HG03565 (cell line): Measurements from ENCODE around the gene GPC5.
"Not testable (repeated sequence)": the region's sequence is repeated elsewhere in the genome, so short reads cannot be mapped to it uniquely, and the experiment has no call there.

Experiments used
- ATAC-seq: cut with Tn5 transposase; IDR thresholded peaks from one replicate; pipeline ENCODE4 v1.9.1; 2021; ENCODE audit warnings: mild to moderate bottlenecking, moderate library complexity; ENCODE audit not compliant: unreplicated experiment

GPC5 gene

DNA sequence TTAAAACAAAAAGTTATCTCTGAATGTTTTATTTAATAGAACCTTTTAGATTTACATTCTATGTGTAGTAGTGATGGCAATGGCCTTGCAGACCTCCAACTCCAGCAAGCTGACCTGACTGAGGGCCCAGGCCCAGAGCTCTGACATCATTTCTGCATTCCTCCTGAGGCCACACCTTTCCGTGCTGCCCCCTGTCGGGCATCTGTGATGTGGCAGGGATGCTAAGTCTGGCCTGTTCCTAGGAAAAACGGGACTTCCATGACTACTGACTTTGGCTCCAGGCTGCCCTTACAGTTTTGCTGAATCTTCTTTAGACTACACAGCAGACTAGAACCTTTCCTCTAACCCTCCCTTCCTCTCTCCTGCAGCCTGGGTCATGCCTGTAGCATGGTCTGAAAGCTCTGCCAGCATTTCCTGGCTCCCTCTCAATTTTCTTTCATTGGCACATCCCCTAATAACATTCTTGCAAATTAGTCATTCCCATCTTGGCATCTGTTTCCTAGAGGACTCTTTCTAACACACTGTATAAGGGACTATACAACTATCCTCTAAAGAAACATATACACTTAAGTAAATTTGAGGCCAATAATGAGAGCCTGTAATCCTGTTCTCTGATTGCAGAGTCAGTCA lies 249.1 kb downstream of the GPC5 start:
- ATAC-seq: peak; percentile 63

DNA sequence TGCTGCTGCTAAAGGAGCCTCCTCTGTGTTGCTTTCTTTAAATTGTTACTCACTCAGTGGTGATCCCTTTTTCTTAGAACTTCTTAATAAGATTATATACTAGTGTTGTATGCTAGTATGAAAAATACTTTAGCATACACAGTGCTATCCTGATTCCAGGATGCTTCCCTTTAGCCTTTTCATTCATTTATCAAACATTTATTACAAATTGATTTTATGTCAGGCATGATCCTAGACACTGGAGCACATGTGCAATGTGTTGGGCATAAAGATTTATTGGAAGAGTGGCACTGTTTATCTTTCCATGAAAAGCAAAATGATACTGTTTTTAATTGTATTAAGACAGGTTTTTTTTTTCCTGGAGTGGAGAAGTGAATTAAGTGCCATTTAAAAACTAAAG lies 249.6 kb downstream of the GPC5 start:
- ATAC-seq: no peak

DNA sequence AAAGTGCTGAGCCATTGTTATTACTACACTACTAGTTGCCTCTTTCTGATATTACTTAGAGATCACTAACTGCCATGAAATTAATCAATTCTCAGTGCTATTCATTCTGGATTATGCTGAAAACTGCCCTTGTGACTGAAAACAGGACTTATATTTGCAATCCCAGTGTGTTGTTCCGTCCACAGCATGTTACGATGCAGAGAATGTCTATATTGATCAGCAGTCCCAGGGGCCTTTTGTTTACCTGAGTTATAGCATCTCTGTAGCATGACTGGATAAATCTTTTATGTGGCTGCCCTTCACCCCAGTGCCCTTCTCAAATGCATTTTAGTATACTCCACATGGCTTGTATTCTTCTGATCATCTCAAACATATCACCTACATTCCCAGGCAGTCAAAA lies 251.0 kb downstream of the GPC5 start:
- ATAC-seq: no peak

DNA sequence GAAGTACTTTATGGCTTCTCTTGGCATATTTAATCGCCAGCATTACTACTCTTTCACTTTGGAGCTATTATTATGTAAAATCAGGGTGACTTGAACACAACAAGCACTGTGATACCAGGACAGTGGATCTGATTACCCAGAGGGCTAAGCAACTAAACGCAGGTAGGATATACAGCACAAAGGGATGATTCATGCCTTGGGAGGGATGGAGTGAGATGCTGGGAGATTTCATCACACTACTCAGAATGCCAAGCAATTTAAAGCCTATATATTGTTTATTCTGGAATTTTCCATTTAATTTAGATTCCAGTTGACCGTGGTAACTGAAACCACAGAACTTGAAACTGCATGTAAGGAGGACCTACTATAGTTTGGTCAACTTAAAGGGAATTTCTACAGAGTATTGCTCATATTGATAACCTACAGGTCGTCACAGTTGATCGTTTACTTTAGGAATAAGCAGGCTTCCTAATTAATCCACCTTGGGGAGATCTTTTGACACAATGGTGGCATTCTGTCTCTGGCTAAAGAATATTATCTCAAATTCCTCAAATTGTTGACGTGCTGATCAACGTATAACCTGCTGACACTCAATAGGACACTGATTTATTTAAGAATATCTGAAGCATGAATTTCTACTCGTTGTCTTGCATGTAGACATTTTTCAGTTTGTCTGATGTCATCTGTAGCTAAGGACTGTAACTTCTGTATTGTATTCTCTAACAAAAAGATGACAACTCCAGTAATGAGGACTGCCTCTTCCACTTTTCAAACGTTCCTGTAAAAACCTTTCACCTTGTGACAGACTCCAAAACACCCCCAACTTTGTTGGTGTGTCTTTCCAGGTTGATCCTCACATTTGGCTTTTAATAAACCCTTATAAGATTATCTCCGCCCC lies 254.2 kb downstream of the GPC5 start:
- no peak for ATAC-seq

DNA sequence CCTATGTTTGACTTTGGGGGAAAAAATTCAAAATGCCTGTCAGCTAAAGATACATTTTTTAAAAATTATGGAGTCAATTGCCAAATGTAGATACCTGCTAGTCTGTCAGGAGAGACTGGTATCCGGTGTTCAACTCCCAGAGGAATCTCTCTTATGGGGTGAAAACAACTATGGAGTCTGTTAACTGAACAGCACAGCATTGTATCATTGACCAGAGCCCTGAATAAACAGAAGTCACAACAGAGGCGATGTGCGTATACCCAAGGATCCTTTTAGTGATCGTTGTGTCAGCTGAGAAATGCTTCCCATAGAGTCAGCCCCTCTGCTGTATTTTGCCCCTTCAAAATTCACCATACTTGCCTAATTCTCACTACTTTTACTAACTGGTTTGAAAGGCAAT lies 257.3 kb downstream of the GPC5 start:
- no peak for ATAC-seq

DNA sequence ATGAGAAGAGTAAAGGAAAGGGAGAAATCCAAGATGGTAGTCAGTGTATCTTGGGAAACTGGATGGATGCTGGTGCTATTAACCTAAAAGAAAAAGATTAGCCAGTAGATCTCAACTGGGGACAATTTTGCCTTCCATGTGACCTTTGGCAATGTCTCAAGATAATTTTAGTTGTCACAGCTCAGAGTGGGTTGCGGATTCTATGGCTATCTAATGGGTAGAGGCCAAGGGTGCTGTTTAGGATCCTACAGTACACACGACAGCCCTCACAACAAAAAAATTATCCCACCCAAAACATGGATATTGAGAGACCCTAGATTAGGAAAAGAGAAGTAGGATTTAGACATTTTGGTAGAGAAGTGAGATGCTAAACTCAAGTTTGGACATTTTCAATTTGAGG lies 258.9 kb downstream of the GPC5 start:
- ATAC-seq: no peak

DNA sequence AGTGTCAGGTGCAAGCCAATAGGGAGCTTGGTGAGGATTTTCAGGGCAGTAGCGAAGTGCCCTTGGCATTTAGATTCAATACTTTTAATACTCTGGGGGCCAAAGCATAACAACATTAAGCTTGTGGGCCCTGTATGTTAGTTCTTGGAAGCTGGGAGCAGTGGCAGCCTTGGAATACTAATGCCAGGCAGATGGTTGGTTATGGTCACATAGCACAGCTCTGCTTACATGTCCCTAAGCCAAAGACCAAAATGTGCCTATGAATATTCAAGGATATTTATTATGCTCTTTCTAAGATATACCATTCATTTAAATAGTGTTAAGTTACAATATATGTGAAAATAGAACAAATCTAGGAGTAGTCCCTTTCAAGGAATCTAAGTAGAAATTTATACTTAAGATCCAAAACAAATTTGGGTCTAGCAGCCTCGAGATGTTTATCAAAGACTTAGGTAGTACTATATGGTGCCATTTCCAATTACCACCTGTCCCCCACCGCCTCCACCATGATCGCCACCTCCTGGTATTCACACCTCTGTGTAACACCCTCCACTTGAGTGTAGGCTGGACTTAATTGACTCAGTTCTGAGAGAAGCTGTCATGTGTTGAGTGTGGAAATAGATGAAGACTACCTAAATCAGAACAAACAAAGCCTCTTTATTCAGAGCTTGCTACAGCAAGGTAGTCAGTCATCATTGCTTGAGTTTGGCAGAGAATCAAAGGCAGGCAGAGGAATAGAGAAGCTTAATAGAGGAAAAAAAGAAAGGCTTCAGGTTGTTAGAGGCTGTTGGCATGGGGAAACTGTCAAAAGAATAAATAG lies 261.0 kb downstream of the GPC5 start:
- ATAC-seq: no peak

DNA sequence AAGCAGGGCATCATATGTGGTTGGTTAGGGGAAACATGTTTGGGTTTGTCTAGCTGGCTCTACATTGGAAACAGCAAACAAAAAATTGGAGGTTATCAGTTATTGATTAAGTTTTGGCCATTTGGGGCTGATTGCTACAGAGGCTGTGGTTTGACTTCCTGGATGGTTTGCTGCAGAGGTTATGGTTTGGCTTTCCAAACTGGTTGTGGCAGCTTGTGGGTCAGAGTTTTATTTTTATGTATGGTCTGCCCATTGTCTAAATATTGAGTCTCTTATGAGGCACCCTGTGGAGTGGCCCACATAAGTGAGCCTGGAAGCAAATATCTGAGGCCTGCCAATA lies 261.6 kb downstream of the GPC5 start:
- no peak for ATAC-seq

DNA sequence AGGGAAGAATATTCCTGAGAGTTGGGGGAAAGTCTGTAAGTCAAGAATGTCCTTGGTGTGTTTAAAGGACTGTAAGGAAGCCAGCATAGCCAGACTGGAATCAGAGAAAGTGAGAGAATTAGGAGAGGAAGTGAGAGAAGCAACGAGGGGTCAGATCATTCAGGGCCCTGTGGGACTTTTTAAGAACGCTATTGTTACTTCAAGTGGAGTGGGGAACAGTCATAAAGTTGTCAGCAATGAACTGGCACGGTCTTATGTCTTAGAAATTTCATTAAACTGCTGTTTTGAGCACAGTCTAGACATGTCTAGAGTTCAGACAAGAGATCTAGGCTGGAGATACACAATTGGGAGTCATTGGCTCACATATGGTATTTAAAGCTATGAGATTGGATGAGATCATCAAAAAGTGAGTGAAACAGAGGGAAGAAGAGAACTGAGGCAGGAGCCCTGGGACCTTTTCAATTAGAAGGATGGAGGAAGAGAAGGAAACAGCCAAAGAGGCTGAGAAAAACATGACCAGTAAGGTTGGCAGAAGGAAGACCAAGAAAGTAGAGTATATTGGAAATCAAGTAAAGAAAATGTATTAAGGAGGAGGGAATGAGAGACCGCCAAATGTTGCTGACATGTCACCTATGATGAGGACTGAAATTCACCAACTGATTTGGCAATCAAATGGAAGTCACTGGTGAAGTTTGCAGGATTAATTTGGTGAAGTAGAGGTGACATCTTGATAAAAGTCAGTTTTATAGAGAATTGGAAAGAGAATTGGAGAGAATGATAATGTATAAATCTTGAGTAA lies 263.5 kb downstream of the GPC5 start:
- ATAC-seq: peak; percentile 57

DNA sequence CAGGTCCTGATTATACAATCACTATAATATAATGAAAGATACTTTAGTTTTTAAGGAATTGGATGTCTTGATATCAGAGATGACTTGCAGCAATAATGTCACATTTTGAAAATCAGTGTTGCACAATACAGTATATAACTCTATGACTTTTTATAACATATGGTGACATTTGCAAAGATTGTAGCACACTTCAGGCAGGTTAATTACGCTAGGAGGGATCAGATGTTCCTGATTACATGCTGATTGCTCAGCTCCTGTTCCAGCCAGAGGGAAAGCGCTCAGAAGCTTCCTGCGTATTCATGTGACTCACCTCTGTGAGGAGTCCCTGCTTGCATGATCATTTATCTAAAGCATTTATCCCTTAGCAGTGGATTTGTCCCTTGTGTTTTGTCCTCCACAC lies 265.6 kb downstream of the GPC5 start:
- no peak for ATAC-seq

DNA sequence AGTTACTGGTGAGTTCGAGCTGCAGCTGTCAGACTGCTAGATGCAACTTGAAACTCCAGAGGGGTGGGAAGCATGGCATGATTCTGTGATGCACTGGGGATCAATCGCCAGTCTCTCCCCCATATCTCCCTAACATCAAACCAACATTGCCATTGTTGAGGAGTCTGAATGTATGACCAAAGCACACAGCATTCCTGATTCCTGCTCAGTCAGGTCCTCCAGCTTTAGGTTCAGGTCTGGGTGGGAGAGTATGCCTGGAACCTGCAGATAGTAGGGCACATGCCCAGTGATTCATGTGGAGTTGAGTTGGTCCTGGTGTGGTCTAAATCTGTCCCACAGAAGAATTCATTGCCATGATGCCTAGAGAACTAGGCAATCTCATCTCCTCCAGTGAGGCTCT lies 269.1 kb downstream of the GPC5 start:
- no peak for ATAC-seq

DNA sequence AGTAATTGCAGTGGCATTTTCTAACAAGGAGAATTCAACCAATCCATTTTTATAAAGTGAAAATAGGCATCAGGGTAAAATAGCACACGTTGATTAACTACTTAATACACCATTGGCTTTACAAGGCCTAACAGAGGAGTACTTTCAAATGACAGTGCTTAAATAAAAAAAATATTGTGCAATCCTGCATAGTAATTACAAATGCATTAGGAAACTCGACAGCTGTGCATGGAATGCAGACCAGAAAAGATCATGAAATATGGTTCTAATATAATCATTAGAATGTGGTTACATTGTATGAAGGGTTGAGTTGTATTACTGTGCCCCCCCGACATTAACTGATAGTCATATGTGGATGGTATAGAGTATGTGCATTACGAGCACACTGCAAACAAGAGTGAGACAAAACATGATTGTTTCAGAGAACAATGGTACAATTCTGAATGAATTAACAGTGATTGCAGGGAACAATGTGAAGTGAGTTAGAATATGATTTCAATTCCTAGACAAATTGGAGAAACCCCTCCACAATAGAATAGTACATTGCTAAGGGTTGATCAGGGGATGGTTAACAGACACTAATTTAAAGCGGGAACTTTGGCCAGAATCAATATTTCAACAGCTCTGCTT lies 270.6 kb downstream of the GPC5 start:
- ATAC-seq: no peak

DNA sequence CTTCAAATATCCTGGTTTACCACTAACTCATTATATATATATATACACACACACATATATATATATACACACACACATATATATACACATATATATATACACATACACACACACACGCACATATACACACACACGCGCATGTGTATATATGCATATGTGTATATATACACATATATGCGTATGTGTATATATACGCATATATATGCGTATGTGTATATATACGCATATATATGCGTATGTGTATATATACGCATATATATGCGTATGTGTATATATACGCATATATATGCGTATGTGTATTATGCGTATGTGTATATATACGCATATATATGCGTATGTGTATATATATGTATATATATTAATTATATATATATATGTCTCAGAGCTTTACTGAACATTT lies 275.9 kb downstream of the GPC5 start:
- ATAC-seq: not testable (repeated sequence)

DNA sequence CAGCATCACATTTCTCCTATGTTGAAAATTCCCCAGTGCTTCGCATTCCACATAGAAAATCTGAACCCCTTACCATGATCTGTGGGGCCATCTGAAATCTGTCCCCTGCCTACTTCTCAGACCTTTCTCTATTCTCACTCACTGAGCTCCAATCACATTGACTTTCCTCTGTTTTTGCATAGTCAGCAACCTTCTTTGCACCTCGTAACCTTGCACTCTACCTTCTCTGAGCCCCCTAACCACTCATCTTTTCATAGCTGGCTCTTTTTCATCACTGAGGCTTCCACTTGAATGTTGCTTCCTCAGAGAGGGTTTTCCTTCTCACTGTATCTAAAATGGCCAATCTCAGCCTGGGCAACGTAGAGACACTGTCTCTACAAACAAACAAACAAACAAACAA lies 286.3 kb downstream of the GPC5 start:
- no peak for ATAC-seq

DNA sequence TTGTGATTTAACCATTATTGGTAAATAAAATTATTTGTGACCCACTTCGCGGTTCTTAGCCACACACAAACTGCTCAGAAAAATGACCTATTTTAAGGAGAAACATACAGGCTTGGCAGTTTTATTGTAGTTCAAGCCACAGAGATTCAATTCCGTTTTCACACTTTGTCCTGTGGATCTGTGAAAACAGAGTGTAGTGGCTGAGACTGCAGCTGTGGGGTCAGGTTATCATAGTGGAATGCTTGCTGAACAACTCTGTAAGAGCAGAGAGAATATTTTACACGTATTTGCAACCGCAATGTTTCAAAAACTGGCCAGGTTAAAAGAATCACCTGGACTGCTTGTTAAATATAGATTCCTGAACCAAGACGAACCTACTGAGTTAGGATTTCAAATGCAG lies 292.5 kb downstream of the GPC5 start:
- ATAC-seq: no peak

DNA sequence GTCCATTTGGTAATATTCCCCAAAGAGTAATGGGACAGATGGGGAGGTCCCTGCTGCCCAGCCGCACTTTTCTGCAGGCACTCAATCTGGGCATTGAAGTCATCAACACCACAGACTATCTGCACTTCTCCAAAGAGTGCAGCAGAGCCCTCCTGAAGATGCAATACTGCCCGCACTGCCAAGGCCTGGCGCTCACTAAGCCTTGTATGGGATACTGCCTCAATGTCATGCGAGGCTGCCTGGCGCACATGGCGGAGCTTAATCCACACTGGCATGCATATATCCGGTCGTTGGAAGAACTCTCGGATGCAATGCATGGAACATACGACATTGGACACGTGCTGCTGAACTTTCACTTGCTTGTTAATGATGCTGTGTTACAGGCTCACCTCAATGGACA lies 295.0 kb downstream of the GPC5 start:
- ATAC-seq: no peak

DNA sequence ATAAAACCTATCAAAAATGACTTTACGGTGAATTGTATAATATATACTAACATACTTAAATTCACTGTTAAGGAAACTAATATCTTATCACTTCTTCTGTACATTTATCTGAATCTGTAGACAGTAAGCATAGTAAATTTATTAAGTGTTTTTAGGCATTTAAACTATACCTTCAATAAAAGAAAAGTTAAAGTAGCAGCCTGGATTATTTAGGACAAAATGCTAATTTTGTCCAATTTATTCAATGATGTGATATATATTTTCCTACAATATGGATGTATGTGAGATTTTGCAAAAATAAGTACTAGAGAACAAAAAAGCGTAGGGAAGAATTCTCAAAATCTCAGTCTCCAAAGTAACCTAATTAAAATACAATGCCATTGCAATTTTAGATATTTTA lies 299.9 kb downstream of the GPC5 start:
- ATAC-seq: no peak

DNA sequence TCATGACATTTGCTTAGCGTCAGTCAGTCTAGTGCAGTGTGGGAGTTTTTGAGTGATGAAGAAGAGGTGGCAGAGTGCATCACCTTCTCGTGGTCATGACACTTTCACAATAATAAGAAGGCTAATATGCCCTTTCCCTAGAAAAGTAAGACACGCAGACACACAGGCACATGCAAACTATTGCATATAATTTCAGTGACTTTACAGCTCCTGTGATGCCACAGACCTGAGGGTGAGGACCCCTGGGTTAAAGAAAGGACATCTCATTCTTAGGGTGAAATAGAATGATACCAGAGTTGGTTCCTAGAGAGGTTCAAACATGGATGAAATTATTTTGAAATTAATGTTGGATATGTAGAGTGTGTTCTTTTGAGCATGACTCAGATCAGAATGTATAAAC lies 300.3 kb downstream of the GPC5 start:
- no peak for ATAC-seq

DNA sequence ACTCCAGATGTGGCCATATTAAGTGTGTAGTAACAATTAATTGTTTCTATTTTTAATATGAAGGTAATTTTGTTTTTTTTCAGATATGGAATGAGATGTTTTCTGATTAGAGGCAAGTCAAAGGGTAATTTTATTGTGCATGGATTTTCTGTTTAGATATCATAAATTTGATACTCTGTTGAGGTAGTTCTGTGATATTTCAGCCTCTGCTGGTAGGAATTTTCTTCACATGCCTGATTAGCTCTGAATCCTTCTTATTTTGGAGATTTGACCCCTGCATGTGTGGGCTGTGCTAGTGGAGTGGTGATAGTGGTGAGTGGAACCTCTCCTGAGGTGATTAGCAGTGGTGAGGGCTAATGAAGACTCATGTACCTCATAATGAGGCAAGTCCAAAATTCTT lies 301.4 kb downstream of the GPC5 start:
- no peak for ATAC-seq

DNA sequence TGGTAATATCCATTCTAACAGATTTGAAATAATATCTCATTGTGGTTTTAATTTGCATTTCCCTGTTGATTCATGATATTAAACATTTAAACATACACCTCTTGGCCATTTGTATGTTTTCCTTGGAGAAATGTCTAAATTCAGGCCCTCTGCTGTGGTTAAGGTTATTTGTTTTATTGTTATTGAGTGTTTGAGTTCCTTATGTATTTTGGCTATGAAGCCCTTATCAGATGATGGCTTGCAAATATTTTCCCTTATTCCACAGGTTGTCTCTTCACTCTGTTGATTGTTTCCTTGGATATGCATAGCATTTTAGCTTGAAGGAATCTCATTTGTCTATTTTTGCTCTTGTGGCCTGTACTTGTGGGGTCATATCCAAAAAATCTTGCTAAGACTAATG lies 303.6 kb downstream of the GPC5 start:
- no peak for ATAC-seq

DNA sequence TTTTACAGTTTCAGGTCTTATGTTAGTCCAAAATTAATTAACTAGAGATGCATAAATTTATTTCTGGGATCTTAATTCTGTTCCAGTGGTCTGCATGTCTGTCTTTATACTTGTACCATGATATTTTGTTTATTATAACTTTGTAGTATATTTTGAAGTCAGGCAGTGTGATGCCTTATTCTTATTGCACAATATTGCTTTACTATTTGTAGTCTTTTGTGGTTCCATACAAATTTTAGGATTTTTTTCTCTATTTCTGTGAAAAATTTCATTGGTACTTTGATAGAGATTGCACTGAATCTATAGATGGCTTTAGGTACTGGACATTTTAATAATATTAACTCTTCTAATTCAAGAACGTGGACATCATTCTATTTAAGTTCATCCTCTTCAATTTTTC lies 304.0 kb downstream of the GPC5 start:
- no peak for ATAC-seq
